Measurements from ENCODE around the gene DERL3.

DNA sequence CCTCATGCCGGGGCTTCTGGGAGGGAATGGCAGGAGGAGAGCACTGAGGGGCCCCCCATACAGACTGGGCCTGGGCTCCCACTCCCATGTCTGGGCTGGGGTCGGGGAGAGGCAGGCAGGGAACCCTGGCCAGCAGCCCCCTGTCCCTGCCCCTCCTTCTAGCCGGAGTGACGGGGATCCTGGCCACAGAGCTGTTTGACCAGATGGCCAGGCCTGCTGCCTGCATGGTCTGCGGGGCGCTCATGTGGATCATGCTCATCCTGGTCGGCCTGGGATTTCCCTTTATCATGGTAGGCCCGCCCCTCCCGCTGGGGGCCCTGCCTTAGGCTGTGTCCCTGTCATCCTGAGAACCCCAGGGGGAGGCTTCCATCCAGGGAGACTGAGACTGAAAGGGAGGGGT is 45.3 kb upstream of the DERL3 start:
- no peak for TF ChIP-seq CTCF (optimal IDR thresholded peaks at IDR 0.05 in 1 of 3, IDR thresholded peaks at IDR 0.05 in 1 of 3, conservative IDR thresholded peaks at IDR 0.05 in 1 of 3; ENCODE audit: extremely low read depth in 1 of 3, insufficient read depth in 2 of 3, low read length in 3 of 3)
- TF ChIP-seq EZH2 (IDR thresholded peaks at IDR 0.05; ENCODE audit: low read length): no peak
